ENCODE measurements around the gene SLC38A8.

GRCh38 chr16:83992624-83993023 is 50.0 kb downstream of the SLC38A8 start:
- TF ChIP-seq REST (IDR thresholded peaks at IDR 0.05; ENCODE audit: low read depth): no peak
- TF ChIP-seq, protein P1, sequence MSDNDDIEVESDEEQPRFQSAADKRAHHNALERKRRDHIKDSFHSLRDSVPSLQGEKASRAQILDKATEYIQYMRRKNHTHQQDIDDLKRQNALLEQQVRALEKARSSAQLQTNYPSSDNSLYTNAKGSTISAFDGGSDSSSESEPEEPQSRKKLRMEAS (IDR thresholded peaks at IDR 0.05): peak; percentile 23; the same call in 1 of the 2 replicates
- no peak for TF ChIP-seq RAD21 (IDR thresholded peaks at IDR 0.05; ENCODE audit: low read depth)
- TF ChIP-seq EP300 (IDR thresholded peaks at IDR 0.05; ENCODE audit: borderline replicate concordance): no peak; the same call in 1 of the 2 replicates
- TF ChIP-seq FOXM1 (IDR thresholded peaks at IDR 0.05; ENCODE audit: borderline replicate concordance, low read depth): no peak
- TF ChIP-seq TAF1 (IDR thresholded peaks at IDR 0.05; ENCODE audit: low read depth): no peak
- TF ChIP-seq CEBPB (IDR thresholded peaks at IDR 0.05): no peak
- no peak for TF ChIP-seq YY1 (IDR thresholded peaks at IDR 0.05; ENCODE audit: low read depth)
- no peak for TF ChIP-seq CREB1 (IDR thresholded peaks at IDR 0.05; ENCODE audit: low read depth)
- TF ChIP-seq TEAD4 (IDR thresholded peaks at IDR 0.05): peak; percentile 67
- TF ChIP-seq ZBTB7A (IDR thresholded peaks at IDR 0.05; ENCODE audit: low read depth): no peak
- no peak; the same call in 1 of the 2 replicates for TF ChIP-seq TCF12 (IDR thresholded peaks at IDR 0.05; ENCODE audit: low read depth)
